WI38 (cell line): ENCODE measurements around the gene MGAT4A.
"Not testable (repeated sequence)": the region's sequence is repeated elsewhere in the genome, so short reads cannot be mapped to it uniquely, and the experiment has no call there.

ENCODE experiments used
- H3K4me3 ChIP-seq: 2 replicates; pipeline ENCODE4 v1.5.1; 2011; ENCODE audit warnings: low read depth, mild to moderate bottlenecking, control low read depth, low read length
- CTCF ChIP-seq: IDR thresholded peaks from 2 replicates; pipeline ENCODE4 v1.5.1; 2012; ENCODE audit warnings: low read depth, mild to moderate bottlenecking, control low read depth, low read length

The MGAT4A gene

GRCh38 chr2:98759827-98760625 lies 29.1 kb upstream of the MGAT4A start:
- TF ChIP-seq CTCF = no peak
- H3K4me3 ChIP-seq = no peak overlapping the region

DNA sequence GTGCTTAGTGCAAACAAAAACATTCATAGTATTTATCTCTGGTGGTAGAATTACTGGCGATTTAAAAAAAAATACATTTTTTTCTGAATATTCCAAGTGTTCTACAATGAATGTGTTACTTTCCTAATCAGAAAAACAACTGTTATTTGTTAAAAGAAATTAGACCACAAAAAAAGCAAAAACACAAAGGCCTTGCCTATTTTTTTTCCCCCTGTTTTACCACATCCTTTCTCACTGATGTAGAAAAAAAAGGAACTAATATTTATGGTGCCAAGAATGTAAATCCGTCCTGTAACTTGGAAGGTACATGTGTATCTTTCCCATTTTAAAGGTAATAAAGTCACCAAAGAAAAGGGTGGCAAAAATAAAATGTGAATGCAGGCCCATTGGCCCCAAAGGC lies 28.4 kb upstream of the MGAT4A start:
- no peak overlapping the region for H3K4me3 ChIP-seq
- TF ChIP-seq CTCF = no peak

GRCh38 chr2:98757904-98758421 lies 27.0 kb upstream of the MGAT4A start:
- no peak overlapping the region for H3K4me3 ChIP-seq
- TF ChIP-seq CTCF = no peak

GRCh38 chr2:98753801-98754200 lies 22.9 kb upstream of the MGAT4A start:
- H3K4me3 ChIP-seq = no peak overlapping the region
- no peak for TF ChIP-seq CTCF

- not testable (repeated sequence) for H3K4me3 ChIP-seq
Observed at GRCh38 chr2:98752711-98753110, 21.8 kb upstream of the MGAT4A start.

- H3K4me3 ChIP-seq = no peak overlapping the region
- no peak for TF ChIP-seq CTCF
Observed at GRCh38 chr2:98751748-98752147, 20.8 kb upstream of the MGAT4A start.

GRCh38 chr2:98750593-98751282 lies 19.8 kb upstream of the MGAT4A start:
- TF ChIP-seq CTCF = no peak
- no peak overlapping the region for H3K4me3 ChIP-seq
